Erythroblast (primary cell): ENCODE results near the gene ZNF107.

Source experiments
- GATA1 ChIP-seq: IDR thresholded peaks from 2 replicates; pipeline ENCODE4 v1.6.1; 2011; ENCODE audit warnings: low read depth, mild to moderate bottlenecking, control low read depth, low read length, moderate library complexity
- POLR2A ChIP-seq: IDR thresholded peaks from 2 replicates; pipeline ENCODE4 v1.6.1; 2011; ENCODE audit warnings: mild to moderate bottlenecking, low read length

- TF ChIP-seq POLR2A (no peak), GATA1 (no peak)
Measured at GRCh38 chr7:64626083-64626469, 39.9 kb upstream of the ZNF107 start.
